ENCODE measurements around the gene OR1E1.

GRCh38 chr17:3385869-3386816 is 12.1 kb downstream of the OR1E1 start, which contains the start of gene OR3A2:
- no peak for TF ChIP-seq CTCF (conservative IDR thresholded peaks at IDR 0.05 in 1 of 2, IDR thresholded peaks at IDR 0.05 in 1 of 2; ENCODE audit: low read depth in 1 of 2, low read length in 2 of 2)
- TF ChIP-seq EZH2 (IDR thresholded peaks at IDR 0.05; ENCODE audit: low read length, missing control alignments), result no peak
